C4-2B (cell line): ENCODE measurements around the gene NCOA6.

Source experiments
- H3K27ac ChIP-seq: fragments of 450-650 bp; 2 replicates; pipeline ENCODE4 v1.5.1; 2017
- ZFX ChIP-seq: fragments of 450-650 bp; IDR thresholded peaks from 2 replicates; pipeline ENCODE4 v1.6.1; 2017
- TF ChIP-seq, protein P1 (sequence below): fragments of 450-650 bp; conservative IDR thresholded peaks from 2 replicates; pipeline ENCODE4 v1.5.1; 2017; ENCODE audit warnings: mild to moderate bottlenecking

Gene NCOA6

DNA sequence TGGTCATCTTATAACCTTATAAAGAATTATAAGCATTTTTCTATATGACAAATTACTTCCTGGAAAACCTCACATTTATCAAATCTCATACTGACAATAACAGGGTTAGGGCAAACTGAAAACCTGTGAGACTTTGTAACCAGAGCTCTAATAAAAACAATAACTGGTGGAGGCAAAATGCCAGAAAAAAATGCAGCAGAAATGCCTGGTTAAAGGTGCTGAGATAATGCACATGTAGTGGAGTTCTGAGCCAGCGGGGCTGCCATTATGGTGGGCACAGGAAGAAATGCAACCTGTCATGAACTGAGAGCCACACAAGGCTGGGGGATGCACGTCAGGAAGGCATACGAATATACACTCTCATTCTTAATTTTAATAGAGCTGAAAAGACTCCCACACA, 53.0 kb downstream of the NCOA6 start:
- TF ChIP-seq, protein P1, sequence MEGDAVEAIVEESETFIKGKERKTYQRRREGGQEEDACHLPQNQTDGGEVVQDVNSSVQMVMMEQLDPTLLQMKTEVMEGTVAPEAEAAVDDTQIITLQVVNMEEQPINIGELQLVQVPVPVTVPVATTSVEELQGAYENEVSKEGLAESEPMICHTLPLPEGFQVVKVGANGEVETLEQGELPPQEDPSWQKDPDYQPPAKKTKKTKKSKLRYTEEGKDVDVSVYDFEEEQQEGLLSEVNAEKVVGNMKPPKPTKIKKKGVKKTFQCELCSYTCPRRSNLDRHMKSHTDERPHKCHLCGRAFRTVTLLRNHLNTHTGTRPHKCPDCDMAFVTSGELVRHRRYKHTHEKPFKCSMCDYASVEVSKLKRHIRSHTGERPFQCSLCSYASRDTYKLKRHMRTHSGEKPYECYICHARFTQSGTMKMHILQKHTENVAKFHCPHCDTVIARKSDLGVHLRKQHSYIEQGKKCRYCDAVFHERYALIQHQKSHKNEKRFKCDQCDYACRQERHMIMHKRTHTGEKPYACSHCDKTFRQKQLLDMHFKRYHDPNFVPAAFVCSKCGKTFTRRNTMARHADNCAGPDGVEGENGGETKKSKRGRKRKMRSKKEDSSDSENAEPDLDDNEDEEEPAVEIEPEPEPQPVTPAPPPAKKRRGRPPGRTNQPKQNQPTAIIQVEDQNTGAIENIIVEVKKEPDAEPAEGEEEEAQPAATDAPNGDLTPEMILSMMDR = no peak
- no peak for TF ChIP-seq ZFX
- H3K27ac ChIP-seq = no peak overlapping the region

GRCh38 chr20:34771680-34772081, 53.8 kb downstream of the NCOA6 start:
- no peak overlapping the region for H3K27ac ChIP-seq
- TF ChIP-seq ZFX = no peak
- TF ChIP-seq, protein P1 = no peak

DNA sequence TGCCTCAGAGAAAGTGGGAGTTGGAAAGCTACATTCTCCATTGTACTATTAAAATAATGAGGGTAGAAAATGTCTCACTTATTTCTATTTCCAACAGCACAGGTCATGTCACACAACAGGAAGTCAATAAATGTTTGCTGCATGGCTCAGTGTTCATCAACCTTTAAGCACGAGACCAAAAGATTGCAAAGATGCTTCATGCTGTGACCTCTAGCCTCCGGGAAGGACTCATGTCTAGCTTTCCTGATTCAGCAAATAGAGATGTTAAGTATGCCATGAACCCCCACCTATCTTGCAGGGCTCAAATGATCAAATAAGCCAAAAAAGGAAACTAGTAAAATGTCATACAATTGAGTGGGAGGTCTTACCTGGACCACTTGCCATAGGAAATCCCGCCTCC, 57.4 kb downstream of the NCOA6 start:
- TF ChIP-seq, protein P1 = no peak
- TF ChIP-seq ZFX = no peak
- no peak overlapping the region for H3K27ac ChIP-seq

GRCh38 chr20:34762031-34762555, 63.4 kb downstream of the NCOA6 start:
- TF ChIP-seq, protein P1 = no peak
- no peak for TF ChIP-seq ZFX
- no peak overlapping the region for H3K27ac ChIP-seq

GRCh38 chr20:34755367-34755766, 70.1 kb downstream of the NCOA6 start:
- no peak overlapping the region for H3K27ac ChIP-seq
- TF ChIP-seq, protein P1 = no peak
- no peak for TF ChIP-seq ZFX

- H3K27ac ChIP-seq = no peak overlapping the region
- no peak for TF ChIP-seq ZFX
- TF ChIP-seq, protein P1 = no peak
Measured at GRCh38 chr20:34754611-34755010, 70.8 kb downstream of the NCOA6 start.

GRCh38 chr20:34753706-34754461, 71.6 kb downstream of the NCOA6 start:
- H3K27ac ChIP-seq = no peak overlapping the region
- TF ChIP-seq, protein P1 = no peak
- TF ChIP-seq ZFX = no peak
